GM23248 (cell line): ENCODE results near the gene OSGEP.

Experiments used
- EZH2 ChIP-seq: fragments of 200-600 bp; sonication (generic); IDR thresholded peaks from 2 replicates; pipeline ENCODE4 v1.6.1; 2018; ENCODE audit warnings: antibody characterized with exemption, mild to moderate bottlenecking; ENCODE audit not compliant: insufficient read depth, poor library complexity, severe bottlenecking
- EZH2phosphoT487 ChIP-seq: fragments of 200-600 bp; sonication (generic); IDR thresholded peaks from 2 replicates; pipeline ENCODE4 v1.6.1; 2018; ENCODE audit warnings: antibody characterized with exemption, moderate library complexity, mild to moderate bottlenecking, low read depth; ENCODE audit not compliant: insufficient read depth

GRCh38 chr14:20472536-20473169 is 18.0 kb upstream of the OSGEP start:
- TF ChIP-seq EZH2phosphoT487 (no peak), EZH2 (no peak)
